ENCODE results near the gene ATAD3A. TPM values are rescaled to one million over a fixed set of nuclear protein-coding genes. Genes with fewer than 3 reads are reported as not detected.
"Not testable (repeated sequence)": the region's sequence is repeated elsewhere in the genome, so short reads cannot be mapped to it uniquely, and the experiment has no call there.

The ATAD3A gene
- total RNA-seq, 1 experiment from 2014 or later: 71.2 TPM

- POLR2A ChIA-PET: no interaction called here
- CTCF ChIA-PET: interaction anchor here (0.9 to 1.7 kb wide), 2 partner anchors 9 to 13 kb away, joined by 3 to 5 read pairs; no protein-coding TSS in a partner anchor
- Mint-ChIP-seq H3K27me3 (ENCODE audit: low read depth) (no peaks in the 10 kb centered on the region), H3K4me1 (no peaks in the 10 kb centered on the region), H3K27ac (no peak overlapping the region), H3K36me3 (peaks cover 47% of the 10 kb centered on the region), H3K4me3 (no peak overlapping the region), H3K9me3 (peaks cover 7% of the 10 kb centered on the region; the same call in 1 of the 2 replicates)
- no peak for ATAC-seq
- no peak for TF ChIP-seq PREB (CRISPR knock-in tag; IDR thresholded peaks at IDR 0.05; ENCODE audit: borderline replicate concordance)
- TF ChIP-seq ZBTB21 (CRISPR knock-in tag; IDR thresholded peaks at IDR 0.05; ENCODE audit: borderline replicate concordance): no peak
- TF ChIP-seq, protein P1, sequence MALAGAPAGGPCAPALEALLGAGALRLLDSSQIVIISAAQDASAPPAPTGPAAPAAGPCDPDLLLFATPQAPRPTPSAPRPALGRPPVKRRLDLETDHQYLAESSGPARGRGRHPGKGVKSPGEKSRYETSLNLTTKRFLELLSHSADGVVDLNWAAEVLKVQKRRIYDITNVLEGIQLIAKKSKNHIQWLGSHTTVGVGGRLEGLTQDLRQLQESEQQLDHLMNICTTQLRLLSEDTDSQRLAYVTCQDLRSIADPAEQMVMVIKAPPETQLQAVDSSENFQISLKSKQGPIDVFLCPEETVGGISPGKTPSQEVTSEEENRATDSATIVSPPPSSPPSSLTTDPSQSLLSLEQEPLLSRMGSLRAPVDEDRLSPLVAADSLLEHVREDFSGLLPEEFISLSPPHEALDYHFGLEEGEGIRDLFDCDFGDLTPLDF (CRISPR knock-in tag; IDR thresholded peaks at IDR 0.05): no peak
- TF ChIP-seq MXD4 (CRISPR knock-in tag; IDR thresholded peaks at IDR 0.05; ENCODE audit: borderline replicate concordance): no peak
- TF ChIP-seq ZNF512 (CRISPR knock-in tag; IDR thresholded peaks at IDR 0.05; ENCODE audit: borderline replicate concordance): no peak
- TF ChIP-seq RORB (CRISPR knock-in tag; IDR thresholded peaks at IDR 0.05): no peak
- TF ChIP-seq, protein P2, sequence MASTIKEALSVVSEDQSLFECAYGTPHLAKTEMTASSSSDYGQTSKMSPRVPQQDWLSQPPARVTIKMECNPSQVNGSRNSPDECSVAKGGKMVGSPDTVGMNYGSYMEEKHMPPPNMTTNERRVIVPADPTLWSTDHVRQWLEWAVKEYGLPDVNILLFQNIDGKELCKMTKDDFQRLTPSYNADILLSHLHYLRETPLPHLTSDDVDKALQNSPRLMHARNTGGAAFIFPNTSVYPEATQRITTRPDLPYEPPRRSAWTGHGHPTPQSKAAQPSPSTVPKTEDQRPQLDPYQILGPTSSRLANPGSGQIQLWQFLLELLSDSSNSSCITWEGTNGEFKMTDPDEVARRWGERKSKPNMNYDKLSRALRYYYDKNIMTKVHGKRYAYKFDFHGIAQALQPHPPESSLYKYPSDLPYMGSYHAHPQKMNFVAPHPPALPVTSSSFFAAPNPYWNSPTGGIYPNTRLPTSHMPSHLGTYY (CRISPR knock-in tag; IDR thresholded peaks at IDR 0.05): no peak
- no peak for TF ChIP-seq FOXP4 (CRISPR knock-in tag; IDR thresholded peaks at IDR 0.05)
- no peak for TF ChIP-seq USF1 (CRISPR knock-in tag; IDR thresholded peaks at IDR 0.05)
- no peak for TF ChIP-seq NR2C2 (CRISPR knock-in tag; IDR thresholded peaks at IDR 0.05)
- no peak for DNase-seq (ENCODE audit: low spot score)
Observed at GRCh38 chr1:1491601-1492000, 20.4 kb upstream of the ATAD3A start.

DNA sequence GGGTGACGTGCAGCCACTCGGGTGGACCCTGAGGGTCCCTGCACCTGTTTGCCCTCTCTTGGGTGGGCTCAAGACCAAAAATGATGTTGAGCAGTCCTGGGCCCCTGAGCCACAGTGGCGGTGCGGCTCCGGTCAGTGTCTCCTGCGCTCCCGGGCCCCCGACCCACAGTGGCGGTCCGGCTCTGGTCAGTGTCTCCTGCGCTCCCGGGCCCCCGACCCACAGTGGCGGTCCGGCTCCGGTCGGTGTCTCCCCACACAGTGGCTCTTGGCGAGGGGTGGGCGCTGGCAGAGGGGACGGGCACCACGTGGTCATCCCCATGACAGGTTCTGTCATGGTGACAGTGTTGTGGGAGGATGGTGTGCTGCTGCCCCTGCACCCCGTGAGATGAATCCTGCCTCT is 17.7 kb upstream of the ATAD3A start:
- H3K4me3 Mint-ChIP-seq; H3K4me1 Mint-ChIP-seq; H3K27me3 Mint-ChIP-seq (ENCODE audit: low read depth); POLR2A ChIA-PET; ATAC-seq; H3K9me3 Mint-ChIP-seq; H3K27ac Mint-ChIP-seq; DNase-seq (ENCODE audit: low spot score): not testable (repeated sequence)
- H3K36me3 Mint-ChIP-seq: peaks cover 38% of the 10 kb centered on the region
- CTCF ChIA-PET: interaction anchor here (2.2 kb wide), 1 partner anchor 11 kb away, joined by 8 read pairs; no protein-coding TSS in a partner anchor

DNA sequence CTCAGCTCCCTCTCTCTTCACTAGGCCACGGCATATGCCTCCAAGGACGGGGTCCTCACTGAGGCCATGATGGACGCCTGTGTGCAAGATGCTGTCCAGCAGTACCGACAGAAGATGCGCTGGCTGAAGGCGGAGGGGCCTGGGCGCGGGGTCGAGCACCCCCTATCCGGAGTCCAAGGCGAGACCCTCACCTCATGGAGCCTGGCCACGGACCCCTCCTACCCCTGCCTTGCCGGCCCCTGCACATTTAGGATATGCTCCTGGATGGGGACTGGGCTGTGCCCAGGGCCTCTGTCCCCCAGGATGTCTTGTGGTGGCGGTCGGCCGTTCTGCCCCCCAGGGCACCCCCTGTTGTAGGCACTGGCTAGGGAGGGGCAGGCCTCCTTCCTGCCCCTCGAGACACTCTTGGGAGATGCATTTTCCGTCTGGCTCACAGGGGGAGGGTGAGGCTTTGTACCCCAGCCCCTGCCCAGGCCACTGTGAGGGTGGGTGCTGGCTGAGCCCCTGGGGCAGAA is 16.4 kb upstream of the ATAD3A start:
- H3K9me3 Mint-ChIP-seq; H3K27me3 Mint-ChIP-seq (ENCODE audit: low read depth); DNase-seq (ENCODE audit: low spot score); POLR2A ChIA-PET; ATAC-seq; H3K4me3 Mint-ChIP-seq; H3K4me1 Mint-ChIP-seq; H3K27ac Mint-ChIP-seq: not testable (repeated sequence)
- CTCF ChIA-PET: interaction anchor here (2.2 kb wide), 1 partner anchor 10 kb away, joined by 8 read pairs; no protein-coding TSS in a partner anchor
- peaks cover 28% of the 10 kb centered on the region for H3K36me3 Mint-ChIP-seq
